Caki2 (cell line): Measurements from ENCODE around the gene HGF. TPM values are rescaled to one million over a fixed set of nuclear protein-coding genes. Genes with fewer than 3 reads are reported as not detected.

ENCODE experiments used
- DNase-seq: peaks from one replicate; pipeline ENCODE4 v3.0.0-alpha.2; 2015; ENCODE audit warnings: low read depth
- in situ Hi-C: cut with HindIII; loops from 2 replicates; pipeline ENCODE4 v1.10.0; 2016; ENCODE audit warnings: low sequenced_read_pairs, low pct_unique_long_range_greater_than_20kb, mixed read lengths
- total RNA-seq: library from RNA; depleted of rRNA; stranded (reverse); fragments of >200 nt; shearing (Covaris generic); gene quantifications from 2 replicates; pipeline ENCODE4 v1.2.3, GENCODE V29; 2014; ENCODE audit warnings: low replicate concordance

Gene HGF
- total RNA-seq, 1 experiment from 2014 or later = not detected

DNA sequence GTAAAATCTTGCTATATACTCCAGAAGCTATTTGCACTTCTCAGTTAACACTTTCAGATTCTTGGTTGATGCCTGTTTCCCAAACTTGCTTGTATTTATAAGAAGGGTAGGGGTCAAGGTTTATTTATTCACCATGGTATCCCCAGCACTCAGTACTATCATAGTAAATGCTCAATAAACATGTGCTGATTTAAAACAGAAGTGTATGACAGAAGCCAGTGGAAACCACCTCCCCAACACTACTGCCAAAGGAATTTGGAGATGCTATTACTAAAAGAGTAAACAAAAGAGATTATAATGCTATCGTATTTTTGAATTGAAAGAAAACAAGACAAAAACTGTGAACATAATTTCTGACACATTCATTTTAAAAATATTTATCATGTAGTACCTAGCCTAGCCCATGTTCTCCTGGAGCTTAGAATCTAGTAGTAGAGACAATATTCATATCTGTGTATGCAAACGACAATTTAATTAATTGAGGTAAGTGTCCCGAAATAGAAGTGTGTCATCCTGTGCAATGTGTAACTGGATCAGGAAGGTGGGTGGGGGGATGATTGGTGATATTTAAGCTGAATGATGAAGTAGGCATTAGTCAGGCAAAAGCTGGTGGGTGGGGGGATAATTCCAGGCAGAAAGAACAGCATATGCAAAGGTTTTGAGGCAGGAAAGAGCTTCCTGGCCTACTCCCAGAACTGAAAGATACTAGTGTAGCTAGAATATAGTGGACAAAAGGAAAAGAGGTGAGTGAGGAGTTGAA lies 77.5 kb downstream of the HGF start:
- no peak for DNase-seq
- in situ Hi-C loops = no loop called here

DNA sequence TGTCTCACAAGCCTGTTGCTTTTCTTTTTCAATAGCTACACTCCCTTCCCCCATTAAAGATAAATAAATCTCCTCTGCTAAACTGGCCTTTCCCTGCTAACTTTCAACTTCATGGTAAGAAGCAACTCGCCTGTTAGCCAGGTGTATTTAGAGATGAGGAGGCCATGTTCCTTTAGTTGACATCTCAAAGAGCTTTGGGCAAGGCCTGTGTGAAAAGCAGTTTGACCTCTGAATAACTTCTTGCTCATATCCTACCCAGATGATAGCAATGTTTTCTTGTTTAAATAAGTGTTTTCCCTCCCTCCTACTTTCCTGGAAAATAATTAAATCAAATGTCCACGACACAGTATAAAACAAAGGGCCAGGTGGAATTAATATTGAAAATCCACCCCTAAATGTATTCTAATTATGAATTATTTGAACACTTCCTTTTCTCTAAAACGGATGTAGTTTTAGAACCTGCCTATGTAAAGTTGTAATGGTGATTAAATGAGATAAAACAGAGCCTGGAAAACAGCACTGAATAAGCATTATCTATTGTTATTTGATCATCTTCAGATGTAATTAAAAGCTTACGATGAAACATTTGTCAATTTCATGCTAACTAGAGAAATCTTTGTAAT lies 78.5 kb downstream of the HGF start:
- in situ Hi-C loops = no loop called here
- DNase-seq = no peak

DNA sequence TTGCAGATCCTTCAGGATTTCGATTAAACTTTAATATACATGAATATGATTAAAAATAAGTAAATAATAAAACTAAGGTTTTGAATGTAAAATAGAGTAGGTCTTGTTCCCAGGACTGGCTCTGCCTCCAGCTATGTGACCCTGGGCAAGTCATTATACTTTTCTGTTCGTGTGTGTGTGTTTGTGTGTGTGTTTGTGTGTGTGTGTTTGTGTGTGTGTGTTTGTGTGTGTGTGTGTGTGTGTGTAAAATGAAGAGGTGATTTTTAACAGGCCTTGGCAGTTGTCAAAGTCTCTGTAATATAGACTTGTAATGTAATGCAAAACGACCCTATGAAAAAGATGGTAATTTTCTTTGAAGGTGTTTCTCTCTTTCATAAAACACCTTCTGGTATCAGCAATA lies 79.2 kb downstream of the HGF start:
- no peak for DNase-seq
- in situ Hi-C loops = no loop called here

DNA sequence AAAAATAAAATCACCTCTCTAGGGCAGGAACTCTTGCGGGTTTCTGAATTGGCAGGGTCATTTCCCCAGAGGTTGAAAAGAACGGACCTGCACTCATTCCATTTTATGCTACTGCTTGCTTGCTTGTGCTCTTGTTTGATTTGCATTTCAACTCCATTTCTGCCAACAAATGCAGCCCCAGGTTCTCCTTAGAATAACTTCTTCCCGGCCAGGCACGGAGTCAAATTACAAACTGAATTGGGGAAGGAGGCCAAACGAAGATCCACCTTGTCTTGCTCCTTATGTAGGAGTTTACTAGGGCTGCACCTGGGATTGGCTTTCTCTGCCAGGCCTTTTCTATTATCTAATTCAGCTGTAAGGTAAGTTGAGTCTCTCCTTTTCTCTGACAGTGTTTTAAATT lies 79.6 kb downstream of the HGF start:
- no peak for DNase-seq
- in situ Hi-C loops = no loop called here

DNA sequence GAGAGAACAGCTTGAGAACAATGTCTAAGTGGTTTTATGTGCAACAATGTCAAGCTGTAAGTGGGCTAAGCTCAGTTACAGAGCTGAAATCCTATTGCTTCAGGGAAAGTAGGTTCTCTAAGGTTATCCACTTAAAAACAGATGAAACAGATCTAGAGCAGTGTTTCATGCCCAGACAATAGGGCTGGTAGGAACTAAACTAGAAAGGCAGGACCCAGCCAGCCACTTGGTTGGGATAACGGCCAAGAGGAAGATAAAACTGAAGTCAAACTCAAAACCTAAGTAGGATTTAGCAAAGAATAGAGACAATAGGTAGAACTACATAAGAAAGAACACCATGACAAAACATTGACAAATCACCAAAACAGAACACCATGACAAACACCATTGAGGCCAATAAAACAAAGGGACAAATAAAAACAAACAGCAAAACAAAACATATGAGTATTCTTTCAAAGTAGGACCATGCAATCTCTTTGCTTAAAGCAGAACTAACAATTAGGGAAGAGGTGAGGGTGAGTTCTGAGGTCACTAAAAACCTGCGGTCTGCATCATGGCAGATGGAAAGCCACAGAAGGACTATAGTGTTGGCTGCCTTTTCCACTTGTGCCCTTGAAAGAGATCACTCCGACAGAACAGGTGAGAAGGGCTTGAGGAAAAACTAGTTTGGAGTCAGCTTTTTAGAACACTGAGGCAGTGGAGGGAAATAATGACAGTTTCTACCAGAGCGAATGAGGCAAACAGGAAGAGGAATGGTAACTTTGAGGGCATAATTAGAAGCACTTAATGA lies 81.0 kb downstream of the HGF start:
- in situ Hi-C loops = no loop called here
- no peak for DNase-seq

DNA sequence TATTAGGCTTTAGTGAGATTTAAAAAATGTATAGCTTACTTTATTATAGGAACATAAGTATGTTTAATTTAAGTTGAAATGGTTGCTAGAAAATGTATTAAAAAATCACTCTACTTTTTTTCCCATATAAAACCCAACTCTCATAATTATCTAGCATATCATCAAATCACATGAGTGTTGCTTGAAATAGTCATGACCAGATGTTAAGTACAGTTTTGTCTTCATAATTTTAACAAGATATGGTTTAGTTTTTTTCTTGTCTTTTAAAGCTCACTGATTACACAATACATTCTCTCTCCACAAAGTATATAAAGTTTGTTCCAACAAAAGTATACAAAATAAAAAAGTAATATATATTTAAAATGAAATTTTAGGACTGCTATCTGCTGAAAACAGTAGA lies 82.8 kb downstream of the HGF start:
- in situ Hi-C loops = no loop called here
- no peak for DNase-seq

DNA sequence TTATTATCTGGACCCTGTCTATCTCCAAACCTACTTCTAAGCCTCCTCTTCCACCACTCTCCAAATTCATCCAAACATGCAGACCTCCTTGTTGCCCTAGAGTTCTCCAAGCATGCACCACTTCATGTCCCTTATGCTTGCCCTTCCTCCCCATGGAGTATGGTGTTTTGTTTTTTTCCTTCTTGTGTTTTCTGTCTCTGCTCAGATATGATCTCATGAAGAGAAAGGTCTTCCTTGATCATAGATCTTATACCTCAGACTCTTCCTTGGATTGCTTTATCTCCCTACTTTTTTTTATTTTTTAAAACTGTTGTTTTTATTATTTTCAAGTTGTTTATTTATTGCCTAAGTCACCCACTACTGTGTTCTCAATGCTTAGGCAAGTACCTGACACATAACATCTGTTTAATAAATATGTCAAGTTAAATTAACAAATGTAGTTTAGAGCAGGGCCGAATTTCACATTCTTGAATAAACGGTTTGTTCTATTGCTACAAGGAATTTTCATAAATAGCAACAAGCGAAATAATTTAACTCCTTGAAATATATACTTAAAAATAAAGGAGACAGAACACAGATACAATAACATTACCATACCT lies 84.5 kb downstream of the HGF start:
- in situ Hi-C loops = no loop called here
- no peak for DNase-seq

DNA sequence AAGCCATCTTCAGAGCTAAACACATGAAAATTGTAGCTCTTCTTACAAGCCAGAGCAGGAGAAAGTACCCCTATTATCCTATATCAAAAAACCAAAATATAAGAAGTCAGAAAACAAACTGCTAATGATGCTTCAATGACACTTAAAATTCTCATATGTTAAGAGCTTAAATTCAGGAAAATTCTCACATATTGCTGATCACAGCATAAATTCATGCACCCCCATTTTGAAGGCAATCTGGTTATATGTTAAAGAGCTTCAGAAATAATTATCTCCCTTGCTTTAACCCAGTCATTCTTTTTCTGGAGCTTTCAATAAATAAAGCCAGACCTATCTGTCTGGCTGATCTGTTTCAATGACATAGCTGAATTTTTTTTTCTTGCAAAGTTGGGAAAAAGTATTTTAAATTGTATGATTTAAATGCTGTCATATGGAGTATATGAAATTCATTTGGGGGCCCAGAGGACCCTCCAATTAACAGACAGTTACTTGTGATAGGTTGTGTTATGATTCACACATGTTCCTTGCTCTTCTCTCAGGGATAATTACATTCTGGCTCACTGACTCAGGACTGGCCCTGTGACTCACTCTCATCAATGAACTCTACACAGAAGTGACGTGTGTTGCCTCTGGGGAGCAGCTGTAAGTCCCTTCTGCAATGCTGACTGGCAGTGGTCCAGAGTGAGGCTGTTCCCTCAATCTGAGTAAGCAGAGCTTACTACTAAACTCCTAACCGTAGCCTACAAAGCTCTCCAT lies 85.2 kb downstream of the HGF start:
- in situ Hi-C loops = no loop called here
- DNase-seq = peak; percentile 92

DNA sequence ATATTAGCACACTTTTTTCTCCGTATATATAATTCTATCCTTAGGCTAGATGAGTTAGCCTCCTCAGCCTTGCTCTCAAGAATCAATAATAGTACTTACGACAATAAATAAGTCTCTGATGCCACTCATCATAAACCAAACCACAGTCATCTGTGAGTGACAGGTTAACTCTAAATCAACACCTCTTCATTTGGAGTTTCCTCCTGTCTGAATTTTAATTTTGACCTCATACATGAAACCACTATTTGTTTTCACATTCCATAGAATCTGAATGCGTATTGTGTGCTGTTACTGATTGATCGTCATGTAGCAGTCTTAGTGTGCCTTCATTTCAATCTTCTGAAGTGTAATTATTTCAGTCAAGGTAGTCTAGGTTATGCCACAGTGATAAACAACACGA lies 85.8 kb downstream of the HGF start:
- in situ Hi-C loops = no loop called here
- peak; percentile 12 for DNase-seq

DNA sequence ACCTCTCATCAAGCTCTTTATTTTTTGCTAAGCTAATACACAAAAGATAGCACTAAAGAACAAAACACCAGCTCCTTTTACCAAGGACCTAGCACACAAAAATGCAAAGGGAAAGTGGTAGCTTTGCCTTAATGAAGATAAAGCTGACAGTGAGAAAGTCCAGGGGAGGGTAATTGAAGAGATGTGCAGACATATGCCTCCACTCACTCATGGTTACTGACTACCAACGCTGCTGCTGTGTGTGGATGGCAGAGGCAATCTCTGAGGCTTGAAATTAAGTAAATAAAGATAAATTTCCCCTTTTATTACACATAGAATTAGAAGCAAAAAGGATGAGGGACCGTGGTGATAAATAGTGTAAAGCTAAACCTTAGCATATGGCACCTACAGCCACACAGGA lies 87.0 kb downstream of the HGF start:
- no peak for DNase-seq
- in situ Hi-C loops = no loop called here

DNA sequence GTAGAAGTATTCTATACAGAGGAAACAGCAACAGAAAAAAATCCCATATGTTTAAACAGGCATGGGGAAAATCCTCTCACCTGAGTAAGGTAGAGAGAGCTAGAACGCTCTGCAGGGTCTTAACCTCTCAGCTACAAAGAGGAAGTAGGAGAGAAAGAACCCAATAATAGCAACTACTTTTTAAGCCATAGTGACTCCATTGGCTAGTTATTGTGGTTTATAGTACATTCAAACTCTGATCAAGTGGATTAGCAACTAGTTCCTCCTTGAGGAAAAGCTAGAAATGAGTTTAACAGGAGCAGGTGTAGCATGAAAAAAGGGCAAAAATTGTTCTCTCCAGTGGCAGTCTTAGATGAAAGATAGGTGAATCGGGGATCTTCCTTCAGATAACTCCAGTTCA lies 89.7 kb downstream of the HGF start:
- in situ Hi-C loops = no loop called here
- DNase-seq = no peak

DNA sequence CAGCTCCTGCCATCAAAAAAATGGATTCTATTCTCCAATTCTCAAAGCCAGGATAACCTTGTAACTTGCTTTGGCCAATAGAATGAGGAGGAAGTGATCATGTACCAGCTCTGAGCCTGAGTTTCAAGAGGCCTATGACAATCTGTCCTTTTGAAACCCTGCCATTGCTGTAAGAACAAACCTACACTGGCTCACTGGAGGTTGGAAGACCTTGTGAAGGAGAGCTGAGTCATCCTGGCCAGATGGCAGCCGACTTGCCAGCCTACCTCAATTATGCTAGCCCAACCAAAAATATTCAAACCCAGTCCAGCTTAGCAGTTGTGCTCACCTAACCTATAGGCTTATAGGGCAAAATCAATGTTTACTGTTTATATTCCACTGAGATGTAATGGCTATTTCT lies 93.0 kb downstream of the HGF start:
- in situ Hi-C loops = no loop called here
- no peak for DNase-seq

DNA sequence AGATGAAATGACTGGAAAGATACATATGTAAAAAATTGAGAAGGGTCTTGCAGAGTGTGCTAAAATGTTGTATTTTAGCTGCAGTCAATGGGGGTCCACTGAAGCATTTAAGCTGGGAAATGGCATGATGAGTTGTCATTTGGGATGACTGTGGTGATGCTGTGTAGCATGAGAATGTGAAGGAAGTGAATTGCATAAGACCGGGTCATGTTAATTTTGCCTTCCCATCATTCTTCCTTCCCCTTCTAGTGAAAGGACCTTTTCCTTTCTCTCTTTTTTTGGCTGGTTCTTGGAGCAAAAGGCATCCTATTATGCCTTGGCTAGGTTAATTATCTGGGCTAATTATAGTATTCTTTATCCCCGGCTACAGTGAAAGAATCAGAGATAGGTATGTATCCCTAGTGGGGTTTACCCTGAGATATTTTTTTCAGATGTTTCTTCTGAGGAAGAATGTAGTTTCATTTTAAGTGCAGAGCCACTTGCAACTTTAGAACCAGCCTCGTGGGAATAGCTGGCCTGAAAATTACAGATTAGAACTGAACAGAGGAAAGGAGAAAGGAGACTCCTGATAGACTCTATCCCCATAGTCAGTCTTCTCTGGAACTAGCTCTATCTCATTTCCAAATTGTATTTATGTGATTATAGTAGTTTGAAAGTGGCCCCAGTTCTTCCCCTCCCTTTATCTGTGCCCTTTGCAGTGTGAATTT lies 93.6 kb downstream of the HGF start:
- in situ Hi-C loops = no loop called here
- no peak for DNase-seq

DNA sequence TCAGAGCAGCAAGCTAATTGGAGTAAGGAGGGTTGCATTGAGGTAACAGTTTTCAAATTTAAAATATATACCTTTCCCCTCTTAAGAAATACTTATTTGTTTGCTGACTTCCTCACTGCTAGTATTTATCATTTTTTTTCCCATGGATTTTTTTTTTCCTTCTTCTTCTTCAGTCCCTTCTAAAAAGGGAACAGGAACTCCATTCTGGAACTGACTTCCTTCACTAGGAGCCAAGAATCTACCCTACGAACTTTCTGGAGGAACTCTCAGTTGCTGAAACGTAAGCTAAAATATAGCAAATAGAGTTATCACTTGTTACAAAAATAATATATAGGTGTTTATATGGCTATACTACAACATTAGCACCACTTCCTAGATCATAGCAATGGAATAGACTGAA lies 95.4 kb downstream of the HGF start:
- DNase-seq = no peak
- in situ Hi-C loops = no loop called here

DNA sequence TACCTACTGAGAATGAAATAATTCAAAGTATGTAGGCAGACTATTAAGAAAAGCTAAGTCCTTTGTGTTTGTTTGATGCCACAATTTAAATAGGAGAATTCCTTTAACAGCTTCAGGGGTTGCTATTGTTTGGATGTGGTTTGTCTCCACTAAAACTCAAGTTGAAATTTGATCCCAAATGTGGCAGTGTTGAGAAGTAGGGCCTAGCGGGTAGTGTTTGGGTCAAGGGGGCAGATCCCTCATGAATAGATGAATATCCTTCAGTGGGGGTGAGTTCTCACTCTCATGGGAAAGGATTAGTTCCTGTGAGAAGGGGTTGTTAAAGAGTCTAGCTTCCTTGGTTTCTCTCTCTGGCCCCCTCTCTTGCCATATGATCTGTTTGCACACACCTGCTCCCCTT lies 97.0 kb downstream of the HGF start:
- in situ Hi-C loops = no loop called here
- DNase-seq = no peak

DNA sequence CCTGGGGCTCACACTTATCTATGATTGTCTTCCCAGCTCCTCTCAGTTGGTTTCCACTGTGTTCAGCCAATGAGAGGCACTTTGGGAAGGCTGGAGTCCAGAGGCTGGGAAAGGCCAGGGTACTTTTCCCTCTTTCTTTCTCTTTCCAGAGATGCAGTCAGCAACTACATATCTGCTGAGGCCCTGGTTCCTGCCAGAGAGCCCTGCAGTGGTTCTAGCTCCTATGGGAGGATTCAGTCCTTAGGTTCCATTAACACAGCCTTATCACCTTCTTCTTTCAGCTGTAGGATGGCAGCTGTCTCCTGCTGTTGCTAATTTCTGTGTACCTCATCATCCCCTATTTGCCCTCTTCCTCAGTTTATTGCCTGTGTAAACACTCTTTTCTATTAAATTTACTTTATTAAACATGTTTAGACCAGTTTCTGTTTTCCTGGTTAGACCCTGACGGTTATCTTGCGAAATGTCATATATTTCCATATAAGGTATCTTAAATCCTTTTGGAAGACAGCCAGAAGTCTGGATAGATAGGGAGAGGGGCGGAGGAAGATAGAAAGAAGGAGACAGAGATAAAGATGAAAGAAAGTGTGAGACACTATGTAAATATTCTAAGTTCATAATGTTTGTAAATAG lies 100.3 kb downstream of the HGF start:
- in situ Hi-C loops = no loop called here
- no peak for DNase-seq

DNA sequence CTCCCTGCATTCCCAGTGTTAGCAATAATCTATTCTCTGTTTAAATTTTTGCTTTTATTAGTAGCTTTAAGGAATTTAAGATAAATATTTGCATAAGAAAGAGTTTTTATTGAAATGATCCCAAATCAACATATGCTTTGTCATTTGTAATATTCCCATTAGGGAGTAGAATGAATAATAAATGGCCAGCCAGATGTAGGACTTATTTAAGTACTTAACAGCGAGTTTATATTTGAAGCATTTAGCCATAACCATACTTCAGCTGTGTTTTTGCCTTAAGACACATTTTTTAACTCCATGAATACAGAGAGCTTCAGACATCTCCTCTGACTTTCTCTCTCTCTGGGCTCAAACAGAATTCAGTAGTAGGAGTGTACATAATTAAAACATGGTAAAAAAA lies 103.6 kb downstream of the HGF start:
- in situ Hi-C loops = no loop called here

More for the DNA sequence above, 103.6 kb downstream of the HGF start:
- no peak for DNase-seq
